Measurements from ENCODE around the gene CCNL2.
"Not testable (repeated sequence)": the region's sequence is repeated elsewhere in the genome, so short reads cannot be mapped to it uniquely, and the experiment has no call there.

Gene CCNL2

GRCh38 chr1:1397839-1398523 is 1.2 kb downstream of the CCNL2 start:
- DNase-seq, result no peak

GRCh38 chr1:1395166-1395565 is 4.0 kb downstream of the CCNL2 start:
- no peak for DNase-seq

DNA sequence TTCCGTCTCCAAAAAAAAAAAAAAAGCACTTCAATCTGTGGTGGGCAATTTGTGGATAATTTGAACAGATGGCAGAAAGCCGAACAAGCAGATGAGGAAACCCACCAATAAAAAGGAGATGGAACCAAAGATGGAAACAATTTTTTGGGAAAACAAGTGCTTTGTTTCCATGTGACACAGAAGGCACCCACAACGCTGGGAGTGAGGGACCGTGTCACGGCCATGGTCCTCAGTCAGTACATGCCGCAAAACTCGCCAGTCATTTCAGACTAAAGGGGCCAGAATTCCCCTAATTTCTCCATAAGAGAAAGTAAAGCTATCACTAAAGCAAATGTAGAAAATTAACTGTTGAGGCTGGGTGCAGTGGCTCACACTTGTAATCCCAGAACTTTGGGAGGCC is 5.0 kb downstream of the CCNL2 start:
- no peak for DNase-seq

GRCh38 chr1:1393428-1393827 is 5.7 kb downstream of the CCNL2 start:
- DNase-seq, result no peak

GRCh38 chr1:1393014-1393413 is 6.1 kb downstream of the CCNL2 start:
- no peak for DNase-seq

GRCh38 chr1:1391225-1391624 is 7.9 kb downstream of the CCNL2 start:
- DNase-seq, result no peak

- DNase-seq, result no peak
These were observed 8.5 kb downstream of the CCNL2 start for GRCh38 chr1:1390675-1391074.

DNA sequence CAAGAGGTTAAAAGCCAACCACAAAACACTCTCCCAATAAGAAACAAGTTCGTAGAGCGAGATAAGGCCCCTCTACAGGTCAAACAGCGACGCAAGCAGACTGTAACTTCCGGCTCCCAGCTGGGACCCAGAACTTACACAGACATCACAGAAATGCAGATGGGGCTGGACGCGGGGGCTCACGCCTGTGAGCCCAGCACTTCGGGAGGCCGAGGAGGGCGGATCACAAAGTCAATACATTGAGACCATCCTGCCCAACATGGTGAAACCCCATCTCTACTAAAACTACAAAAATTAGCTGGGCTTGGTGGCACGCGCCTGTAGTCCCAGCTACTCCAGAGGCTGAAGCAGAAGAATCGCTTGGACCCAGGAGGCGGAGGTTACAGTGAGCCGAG is 11.1 kb downstream of the CCNL2 start:
- DNase-seq, result no peak

DNA sequence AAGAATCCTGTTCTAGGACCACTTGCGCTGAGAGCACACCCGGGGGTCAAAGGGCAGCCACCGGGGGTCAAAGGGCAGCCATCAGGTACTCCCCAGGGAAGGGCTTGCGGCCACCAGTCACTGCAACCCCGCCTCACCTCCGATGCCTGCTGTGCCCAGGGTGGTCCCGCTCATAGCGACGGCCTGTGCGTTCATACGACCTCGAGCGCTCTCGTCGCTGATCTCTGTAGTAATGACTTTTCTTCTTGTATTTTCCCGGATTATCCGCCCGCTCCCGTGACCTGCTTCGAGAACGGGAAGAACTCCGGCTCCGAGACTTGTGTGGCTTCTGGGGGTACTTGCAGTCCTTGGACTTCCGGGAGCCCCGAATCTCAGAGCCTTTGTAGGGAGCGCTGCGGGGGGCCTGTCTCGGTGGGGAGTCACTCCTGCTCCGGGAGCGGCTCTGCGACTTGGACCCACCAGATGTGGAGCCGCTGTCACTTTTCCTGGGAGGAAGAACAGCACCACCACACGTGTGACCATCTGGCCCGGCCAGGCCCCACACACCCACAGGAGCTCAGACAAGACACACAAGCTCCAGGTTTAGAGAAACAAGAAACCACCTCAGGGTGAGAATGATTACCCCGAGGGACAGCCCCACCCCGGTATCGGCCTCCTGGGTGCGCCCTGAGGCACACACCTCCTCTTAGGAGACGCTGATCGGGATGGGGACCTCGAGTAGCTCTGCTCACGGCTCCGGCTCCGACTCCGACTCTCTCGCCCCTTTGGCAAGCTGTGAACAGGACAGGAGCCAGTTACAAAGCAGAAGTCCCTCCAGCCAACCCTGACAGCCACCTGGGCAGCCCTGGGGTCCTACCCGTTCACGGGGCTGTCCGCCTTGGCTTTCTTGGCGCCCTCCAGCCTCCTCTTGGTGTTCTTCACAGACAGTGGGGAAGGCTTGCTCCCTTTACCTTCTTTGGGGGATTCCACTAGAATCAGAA is 11.7 kb downstream of the CCNL2 start:
- no peak for DNase-seq

GRCh38 chr1:1385931-1386330 is 13.2 kb downstream of the CCNL2 start:
- DNase-seq, result no peak

DNA sequence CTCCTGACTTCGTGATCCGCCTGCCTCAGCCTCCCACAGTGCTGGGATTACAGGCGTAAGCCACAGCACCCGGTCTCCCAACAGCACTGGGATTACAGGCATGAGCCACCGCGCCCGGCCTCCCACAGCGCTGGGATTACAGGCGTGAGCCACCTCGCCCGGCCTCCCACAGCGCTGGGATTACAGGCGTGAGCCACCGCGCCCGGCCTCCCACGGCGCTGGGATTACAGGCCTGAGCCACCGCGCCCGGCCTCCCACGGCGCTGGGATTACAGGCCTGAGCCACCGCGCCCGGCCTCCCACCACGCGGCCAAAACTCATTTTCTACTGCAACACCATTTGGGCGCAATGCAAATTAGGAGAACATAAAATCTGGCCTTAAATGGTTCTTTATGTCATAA is 13.8 kb downstream of the CCNL2 start:
- DNase-seq, result not testable (repeated sequence)

DNA sequence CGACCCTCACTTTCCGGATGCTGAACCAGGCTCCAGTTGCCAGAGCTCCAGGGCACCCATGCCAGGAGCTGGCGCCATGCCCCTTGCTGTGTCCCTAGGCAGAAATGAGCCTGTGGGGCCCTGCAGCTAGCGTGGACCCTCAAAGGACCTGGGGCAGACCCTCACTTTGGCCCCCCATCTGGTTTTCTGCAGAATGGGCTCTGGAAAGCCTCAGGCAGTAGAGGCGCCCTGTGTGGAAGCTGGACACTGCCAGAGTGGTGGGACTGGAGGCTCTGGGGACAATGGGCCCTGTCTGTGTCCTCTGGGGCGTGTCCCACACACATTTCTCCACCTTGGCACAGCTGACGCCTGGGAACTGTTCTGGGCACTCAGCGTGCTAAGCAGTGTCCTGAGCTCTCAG is 17.8 kb downstream of the CCNL2 start:
- no peak for DNase-seq

DNA sequence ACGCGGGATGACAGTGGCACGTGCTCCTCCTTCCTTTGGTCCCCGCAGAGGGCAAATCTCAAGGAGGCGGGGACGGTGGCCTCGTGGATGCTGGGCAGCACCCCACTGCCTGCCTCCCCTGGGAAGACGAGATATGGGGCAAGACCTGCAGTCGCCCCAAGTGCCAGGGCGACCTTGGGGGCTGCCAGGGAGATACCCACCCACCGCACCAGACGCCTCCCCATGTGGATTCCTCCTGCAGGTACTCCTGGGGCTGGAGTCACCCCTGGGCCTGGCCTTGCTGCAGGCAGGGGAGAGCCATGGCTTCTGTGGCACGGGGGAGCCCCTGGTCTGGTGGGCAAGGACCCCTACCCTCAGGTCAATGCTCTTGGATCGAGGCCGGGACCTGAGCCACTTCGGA is 18.3 kb downstream of the CCNL2 start:
- no peak for DNase-seq

DNA sequence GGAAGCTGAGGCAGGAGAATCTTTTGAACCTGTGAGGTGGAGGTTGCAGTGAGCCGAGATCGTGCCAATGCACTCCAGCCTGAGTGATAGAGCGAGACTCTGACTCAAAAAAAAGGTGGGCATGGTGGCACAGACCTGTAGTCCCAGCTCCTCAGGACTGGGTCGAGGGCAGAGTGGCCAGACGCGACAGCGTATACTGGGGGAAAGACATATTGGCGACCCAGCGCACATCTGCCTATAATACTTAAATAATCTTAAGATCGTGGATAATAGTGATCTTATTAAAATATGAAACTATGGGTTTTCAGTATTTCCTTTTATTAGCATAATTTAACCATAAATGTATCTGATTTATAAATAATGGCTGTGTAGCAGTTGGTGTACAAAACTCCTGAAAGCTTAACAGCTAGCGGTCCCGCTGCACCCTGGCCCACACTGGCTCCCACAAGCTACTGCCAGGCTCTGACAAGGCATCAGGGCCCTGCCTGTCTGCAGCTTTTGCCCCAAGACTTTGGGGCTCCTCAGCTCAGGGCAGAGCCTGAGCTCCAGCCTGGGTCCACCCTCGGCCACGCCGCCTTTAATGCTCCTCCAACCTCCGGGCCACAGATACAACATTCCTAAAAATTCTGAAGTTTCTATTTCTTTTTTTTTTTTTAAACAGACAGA is 21.5 kb downstream of the CCNL2 start:
- DNase-seq, result no peak

GRCh38 chr1:1376551-1377226 is 22.4 kb downstream of the CCNL2 start:
- no peak for DNase-seq

- peak; percentile 99 for DNase-seq
These were observed 24.0 kb downstream of the CCNL2 start, which contains the start of gene AURKAIP1 for GRCh38 chr1:1374929-1375662. Gene AURKAIP1 (minus strand): TSS chr1:1375207. CDS start chr1:1374756, 451 bp downstream.

- DNase-seq, result no peak
These were observed 24.6 kb downstream of the CCNL2 start for GRCh38 chr1:1374589-1374928.

DNA sequence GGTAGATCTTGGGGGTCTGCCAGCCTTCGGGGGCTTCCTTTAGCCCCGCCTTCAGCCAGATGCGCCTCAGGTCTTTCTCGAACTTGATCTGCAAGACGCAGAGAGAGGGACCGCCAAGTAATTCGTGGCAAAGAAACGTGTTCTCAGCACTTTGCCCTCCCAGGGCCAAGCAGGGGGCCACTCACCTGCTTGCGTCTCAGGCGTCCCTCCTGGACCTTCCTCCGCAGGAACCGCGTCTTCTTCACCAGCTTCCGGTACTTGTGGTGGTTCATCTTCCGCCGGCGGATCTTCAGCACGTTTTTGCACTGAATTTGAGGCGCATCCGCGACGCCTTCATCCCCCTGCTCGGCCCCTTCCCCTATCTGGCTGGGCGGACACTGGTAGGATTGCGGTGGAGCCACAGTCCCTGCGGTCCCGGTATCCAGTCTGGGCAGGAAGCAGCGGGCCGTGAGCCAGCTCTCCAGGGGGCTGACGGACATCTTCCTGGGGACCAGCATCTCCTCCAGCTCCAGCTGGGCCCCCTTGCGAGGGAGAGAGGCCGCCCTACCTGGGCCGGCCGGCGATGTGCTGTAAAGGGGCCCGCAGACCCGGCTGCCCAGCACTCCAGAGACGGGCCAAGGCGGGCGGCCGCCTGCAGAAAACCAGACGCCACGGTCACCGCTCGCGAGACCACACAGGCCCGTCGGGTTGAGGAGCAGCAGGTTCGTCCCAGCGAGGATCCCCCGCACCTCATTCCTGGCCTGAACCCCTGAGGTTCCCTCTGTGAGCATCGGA is 25.1 kb downstream of the CCNL2 start:
- DNase-seq, result no peak

GRCh38 chr1:1373051-1373814 is 25.9 kb downstream of the CCNL2 start:
- DNase-seq, result no peak
